Measurements from ENCODE around the gene CDH15. TPM values are rescaled to one million over a fixed set of nuclear protein-coding genes. Genes with fewer than 3 reads are reported as not detected.

The CDH15 gene
- total RNA-seq, 4 donors from 2014 or later, result not detected

- WGBS, 2 donors, result 96 to 100% methylated on average over 1 of the region's 1 CpG
- no peak for TF ChIP-seq CTCF (IDR thresholded peaks at IDR 0.05)
- TF ChIP-seq POLR2A (IDR thresholded peaks at IDR 0.05), result no peak
- Histone ChIP-seq H3K27me3 (no peaks in the 10 kb centered on the region), H3K4me3 (replicated peaks in 1 of 3) (no peak overlapping the region), H3K27ac (no peak overlapping the region), H3K36me3 (peaks cover 11 to 19% of the 10 kb centered on the region in 2 donors), H3K9me3 (no peaks in the 10 kb centered on the region), H3K4me1 (no peaks in the 10 kb centered on the region)
- intact Hi-C loops (cut with DNase I), result no loop called here
- DNase-seq, result no peak
Observed at GRCh38 chr16:89129378-89129777, 42.2 kb upstream of the CDH15 start.

GRCh38 chr16:89130448-89130847 lies 41.1 kb upstream of the CDH15 start:
- no peaks in the 10 kb centered on the region for H3K9me3 ChIP-seq
- peaks cover 11 to 16% of the 10 kb centered on the region in 2 donors for H3K36me3 ChIP-seq
- intact Hi-C loops (cut with DNase I), result no loop called here
- no peak for DNase-seq
- TF ChIP-seq CTCF (IDR thresholded peaks at IDR 0.05) (no peak), POLR2A (IDR thresholded peaks at IDR 0.05) (no peak)
- H3K27me3 ChIP-seq, result no peaks in the 10 kb centered on the region
- no peak overlapping the region for H3K4me3 ChIP-seq (replicated peaks in 1 of 3)
- WGBS, 2 donors, result 98% methylated on average over 5 of the region's 5 CpGs
- H3K4me1 ChIP-seq, result no peaks in the 10 kb centered on the region
- no peak overlapping the region for H3K27ac ChIP-seq

- no peak for DNase-seq
- 95 to 96% methylated on average over 17 of the region's 17 CpGs for WGBS, 2 donors
- Histone ChIP-seq H3K9me3 (no peaks in the 10 kb centered on the region), H3K27ac (no peak overlapping the region), H3K27me3 (no peaks in the 10 kb centered on the region), H3K4me1 (no peaks in the 10 kb centered on the region), H3K4me3 (replicated peaks in 1 of 3) (no peak overlapping the region), H3K36me3 (peaks cover 13 to 20% of the 10 kb centered on the region in 2 donors)
- intact Hi-C loops (cut with DNase I), result no loop called here
- no peak for TF ChIP-seq CTCF (IDR thresholded peaks at IDR 0.05)
- no peak for TF ChIP-seq POLR2A (IDR thresholded peaks at IDR 0.05)
Observed at GRCh38 chr16:89131783-89132182, 39.8 kb upstream of the CDH15 start.

GRCh38 chr16:89132194-89133005 lies 39.1 kb upstream of the CDH15 start:
- TF ChIP-seq CTCF (IDR thresholded peaks at IDR 0.05) (no peak), POLR2A (IDR thresholded peaks at IDR 0.05) (no peak)
- peaks cover 17 to 22% of the 10 kb centered on the region in 2 donors for H3K36me3 ChIP-seq

GRCh38 chr16:89133457-89134127 lies 38.0 kb upstream of the CDH15 start:
- Histone ChIP-seq H3K4me1 (no peaks in the 10 kb centered on the region), H3K27me3 (no peaks in the 10 kb centered on the region), H3K9me3 (no peaks in the 10 kb centered on the region), H3K4me3 (replicated peaks in 1 of 3) (no peak overlapping the region), H3K27ac (no peak overlapping the region), H3K36me3 (peaks cover 17 to 22% of the 10 kb centered on the region in 2 donors)
- TF ChIP-seq CTCF (IDR thresholded peaks at IDR 0.05) (no peak), POLR2A (IDR thresholded peaks at IDR 0.05) (no peak)
- intact Hi-C loops (cut with DNase I), result no loop called here
- DNase-seq, result no peak
- WGBS, 2 donors, result 97 to 99% methylated on average over 21 to 24 of the region's 25 CpGs

More at GRCh38 chr16:89132194-89133005, 39.1 kb upstream of the CDH15 start:
- WGBS, 2 donors, result 96 to 97% methylated on average over 12 to 19 of the region's 22 CpGs
- no peak overlapping the region for H3K27ac ChIP-seq
- H3K4me3 ChIP-seq (replicated peaks in 1 of 3), result no peak overlapping the region
- no peaks in the 10 kb centered on the region for H3K27me3 ChIP-seq
- no peaks in the 10 kb centered on the region for H3K9me3 ChIP-seq
- no peaks in the 10 kb centered on the region for H3K4me1 ChIP-seq
- intact Hi-C loops (cut with DNase I), result no loop called here
- DNase-seq, result peak in 1 of 2 donors; percentile 2

All from thyroid gland (tissue), 4 donors.